ENCODE data around the gene NLGN1.

The NLGN1 gene

DNA sequence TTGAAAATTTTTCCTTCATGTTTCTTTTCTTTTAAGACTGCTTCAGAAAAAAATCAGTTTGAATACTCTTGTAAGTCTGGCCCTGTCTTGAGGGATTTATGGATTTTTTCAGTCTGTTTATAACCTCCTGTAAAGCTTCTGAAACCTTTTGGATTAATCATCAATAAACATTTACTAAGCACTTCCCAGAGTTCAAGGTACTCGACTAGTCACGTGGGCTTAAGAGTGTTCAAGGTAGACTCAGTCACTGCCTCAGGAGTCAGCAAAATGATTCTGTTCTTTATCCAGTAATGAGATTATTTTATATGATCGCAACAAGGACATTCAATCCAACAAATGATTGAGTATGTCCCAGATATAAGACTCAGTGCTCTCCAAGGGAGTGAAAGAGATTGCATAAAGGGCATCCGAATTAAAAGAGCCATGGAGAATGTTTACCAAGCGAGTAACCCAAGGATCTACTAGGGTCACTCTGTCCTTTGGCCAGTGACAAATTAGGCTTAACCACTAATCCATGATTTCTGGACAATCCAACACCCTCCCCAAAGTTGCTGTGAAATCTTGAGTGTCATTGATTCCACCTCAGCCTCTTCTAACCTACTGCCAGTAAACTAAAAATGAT lies 735.0 kb downstream of the NLGN1 start:
- no peak for DNase-seq (ENCODE audit: low read depth in 2 of 3, low spot score in 2 of 3)

DNA sequence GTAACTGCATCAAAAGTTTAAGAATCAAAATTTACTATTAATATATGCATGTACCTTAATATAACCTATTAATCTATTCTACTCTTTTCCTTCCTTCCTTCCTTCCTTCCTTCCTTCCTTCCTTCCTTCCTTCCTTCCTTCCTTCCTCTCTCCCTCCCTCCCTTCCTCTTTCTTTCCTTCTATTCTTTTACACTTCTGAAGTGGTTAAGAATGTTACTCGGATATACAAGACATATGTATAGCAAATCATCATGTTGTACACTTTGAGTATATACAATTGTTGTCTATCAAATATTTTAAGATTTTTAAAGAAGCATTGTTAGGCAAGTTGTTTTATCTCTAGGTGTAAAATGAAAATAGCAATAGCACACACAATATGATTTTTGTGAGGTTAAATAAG lies 748.5 kb downstream of the NLGN1 start:
- DNase-seq (ENCODE audit: low read depth in 2 of 3, low spot score in 2 of 3), result no peak

DNA sequence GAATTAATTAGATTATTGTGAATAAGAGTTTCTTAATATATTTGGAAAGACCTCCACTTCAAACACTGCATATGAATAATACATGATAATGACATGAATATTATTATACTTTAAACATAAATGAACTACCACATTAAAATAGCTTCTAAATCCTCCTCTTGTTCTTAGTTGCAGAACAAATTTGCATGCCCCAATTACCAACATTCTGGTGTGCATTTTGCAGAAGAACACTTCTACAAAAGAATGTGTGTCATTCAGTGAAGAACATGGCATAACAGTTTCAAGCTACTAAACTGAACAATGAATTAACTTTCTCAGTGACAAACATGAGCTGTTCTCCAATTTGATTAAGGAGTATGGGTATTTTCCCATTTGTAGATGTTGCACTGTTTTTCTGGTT lies 750.3 kb downstream of the NLGN1 start:
- DNase-seq (ENCODE audit: low read depth in 2 of 3, low spot score in 2 of 3), result no peak

DNA sequence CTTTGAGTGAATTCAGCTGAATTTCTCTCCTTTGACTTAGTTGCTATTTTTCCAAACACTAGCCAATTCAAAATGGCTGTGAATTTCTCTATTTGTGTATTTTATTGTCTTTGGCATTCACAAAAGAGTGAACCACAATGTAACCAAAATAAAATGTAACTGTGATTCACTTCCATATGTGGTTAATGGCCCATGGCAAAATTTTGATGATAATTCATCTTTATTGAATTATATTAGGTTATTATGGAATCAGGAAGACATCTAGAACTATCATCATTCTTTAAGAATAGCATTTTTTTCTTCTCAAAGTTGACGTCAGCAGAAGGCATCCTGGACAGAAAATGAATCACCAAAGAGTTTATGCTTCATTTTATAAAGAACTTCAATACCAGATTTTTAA lies 756.3 kb downstream of the NLGN1 start:
- no peak for DNase-seq (ENCODE audit: low read depth in 2 of 3, low spot score in 2 of 3)

DNA sequence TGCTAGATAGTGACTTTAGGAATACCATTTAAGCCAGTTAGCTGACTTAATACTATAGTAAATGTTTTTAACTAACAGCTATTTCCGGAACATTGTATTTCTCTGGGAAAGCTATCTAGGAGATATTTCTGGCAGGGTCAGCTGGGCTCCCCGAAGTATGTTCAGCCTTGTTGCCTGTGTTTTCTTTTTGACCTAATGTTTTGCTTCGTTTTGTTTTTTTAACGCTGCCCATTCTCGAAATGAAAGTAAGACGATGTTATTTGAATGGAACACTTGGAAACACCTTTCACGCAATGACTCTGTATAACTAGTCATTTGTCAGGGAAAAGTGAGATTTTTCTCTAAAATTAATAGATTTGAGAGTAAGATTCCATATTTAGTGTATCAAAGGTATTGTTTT lies 758.7 kb downstream of the NLGN1 start:
- DNase-seq (ENCODE audit: low read depth in 2 of 3, low spot score in 2 of 3), result no peak

DNA sequence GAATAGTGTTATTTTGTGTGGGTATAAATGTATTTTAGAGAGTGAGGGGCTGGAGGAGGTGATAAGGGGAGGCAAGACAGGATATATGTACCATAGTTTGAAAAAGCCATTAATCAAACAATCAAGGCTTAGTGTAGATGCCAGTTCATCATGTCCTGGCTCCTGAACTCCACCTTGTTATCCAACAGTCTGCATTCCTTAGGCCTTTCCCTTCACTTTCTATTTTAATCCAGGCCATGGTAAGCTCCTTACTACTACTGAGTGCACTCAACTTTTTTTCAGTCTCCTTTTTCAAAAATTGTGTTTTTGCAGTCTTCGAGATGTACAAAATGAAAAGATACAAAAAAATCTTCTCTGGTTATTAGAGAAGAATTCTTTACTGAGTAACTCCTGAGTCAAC lies 761.1 kb downstream of the NLGN1 start:
- no peak for DNase-seq (ENCODE audit: low read depth in 2 of 3, low spot score in 2 of 3)

DNA sequence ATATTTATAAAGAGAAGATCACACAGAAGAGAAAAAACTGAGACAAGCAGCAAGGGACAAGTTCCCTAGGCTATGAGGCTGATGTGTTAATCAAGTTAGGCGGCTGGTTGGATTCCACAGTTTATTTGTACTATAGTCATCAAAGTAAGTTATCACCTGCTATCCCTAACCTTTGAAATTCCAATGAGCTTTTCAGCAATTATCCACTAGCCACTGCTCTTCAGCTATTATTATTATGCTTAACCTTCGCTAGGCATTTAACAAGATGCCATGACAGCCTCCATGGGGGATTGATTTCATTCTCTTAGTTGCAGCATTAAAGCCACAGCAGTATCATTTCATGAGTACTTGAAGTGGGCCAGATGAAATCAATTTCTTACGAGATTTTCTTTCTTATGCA lies 762.1 kb downstream of the NLGN1 start:
- DNase-seq (ENCODE audit: low read depth in 2 of 3, low spot score in 2 of 3), result no peak

DNA sequence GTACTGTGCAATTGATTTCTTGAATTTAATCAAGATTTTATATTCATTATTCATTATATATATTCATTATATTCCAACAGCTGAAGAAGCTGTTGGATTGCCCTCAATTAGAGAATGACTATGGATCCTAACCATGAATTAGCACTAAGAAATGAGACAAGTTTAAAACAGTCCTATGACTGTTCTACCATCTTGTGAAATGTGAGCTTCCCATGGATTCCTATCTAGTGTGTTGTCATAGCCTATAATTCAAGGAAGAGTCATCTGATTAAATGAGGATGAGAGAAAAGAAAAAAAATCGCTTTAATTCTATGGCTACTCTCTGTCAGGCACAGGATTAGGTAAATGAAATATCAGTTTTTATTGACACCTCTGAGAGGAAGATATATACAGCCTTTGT lies 765.0 kb downstream of the NLGN1 start:
- no peak for DNase-seq (ENCODE audit: low read depth in 2 of 3, low spot score in 2 of 3)

DNA sequence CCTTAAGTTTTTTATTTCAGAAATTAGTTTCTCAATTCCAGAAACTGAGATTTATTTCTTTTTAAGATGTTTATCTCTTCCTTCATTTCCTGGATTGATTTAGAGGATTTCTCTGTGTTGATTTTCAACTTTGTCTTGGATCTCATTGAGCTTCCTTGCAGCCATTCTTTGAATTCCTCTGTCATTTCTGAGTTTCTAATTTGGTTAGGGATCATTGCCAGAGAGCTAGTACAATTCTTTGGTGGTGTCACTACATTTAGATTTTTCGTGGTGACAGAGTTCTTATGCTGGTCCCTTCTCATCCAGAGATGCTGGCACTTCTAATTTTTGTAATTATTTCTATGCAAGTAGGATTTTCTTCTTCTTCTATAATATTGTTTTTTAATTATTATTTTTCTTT lies 770.5 kb downstream of the NLGN1 start:
- no peak for DNase-seq (ENCODE audit: low read depth in 2 of 3, low spot score in 2 of 3)

DNA sequence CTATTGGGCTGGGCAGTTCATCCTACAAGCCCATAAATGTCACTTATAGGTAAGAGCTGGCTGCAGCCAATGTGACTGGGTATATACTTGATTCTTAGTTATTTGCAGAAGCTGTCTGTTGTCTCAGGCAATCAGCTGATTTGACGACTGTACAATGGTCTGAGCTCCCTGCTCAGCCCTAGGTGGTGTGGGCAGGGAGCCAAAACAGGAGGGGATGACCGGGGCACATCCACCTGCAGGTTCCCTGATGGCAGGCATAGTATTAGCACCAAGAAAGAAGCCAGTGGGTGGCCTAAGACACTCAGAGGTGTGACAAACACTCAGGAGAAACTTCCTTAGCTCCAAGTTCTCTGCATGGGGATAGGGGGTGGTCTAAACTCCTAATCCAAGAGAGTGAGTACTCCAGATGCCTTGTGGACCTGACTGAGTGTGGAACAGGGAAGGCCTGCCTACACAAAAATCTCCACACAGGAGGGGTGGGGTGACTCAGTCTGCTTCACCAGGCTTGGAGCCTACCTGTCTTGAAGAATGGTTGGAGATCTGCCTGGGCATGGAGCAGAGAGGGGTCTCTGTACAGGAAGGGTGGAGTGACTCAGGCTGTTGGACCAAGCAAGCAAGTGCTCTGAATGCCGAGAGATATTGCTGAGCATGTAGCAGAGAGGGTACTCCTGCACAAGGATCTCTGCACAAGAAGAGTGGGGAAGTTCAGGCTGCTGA lies 771.2 kb downstream of the NLGN1 start:
- DNase-seq (ENCODE audit: low read depth in 2 of 3, low spot score in 2 of 3), result no peak

DNA sequence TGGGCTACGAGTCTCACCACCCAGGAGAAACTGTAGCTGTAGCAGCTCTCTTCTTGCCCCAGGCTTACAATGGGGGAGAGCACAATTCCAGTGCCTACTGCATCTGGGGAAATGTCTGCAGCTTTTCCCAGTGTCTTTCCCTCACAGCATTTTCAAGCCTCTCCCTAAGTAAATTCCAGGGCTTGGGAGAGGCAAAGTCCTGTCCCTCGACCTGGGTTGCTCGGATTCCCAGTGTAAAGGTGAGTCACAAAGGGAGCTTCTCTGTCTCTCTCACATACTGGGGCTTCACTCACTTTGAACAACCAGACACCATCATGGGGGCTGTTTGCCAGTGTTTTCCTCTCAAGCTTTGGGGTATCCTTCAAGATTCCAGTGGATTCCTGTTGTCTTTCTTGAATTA lies 772.2 kb downstream of the NLGN1 start:
- DNase-seq (ENCODE audit: low read depth in 2 of 3, low spot score in 2 of 3), result no peak

DNA sequence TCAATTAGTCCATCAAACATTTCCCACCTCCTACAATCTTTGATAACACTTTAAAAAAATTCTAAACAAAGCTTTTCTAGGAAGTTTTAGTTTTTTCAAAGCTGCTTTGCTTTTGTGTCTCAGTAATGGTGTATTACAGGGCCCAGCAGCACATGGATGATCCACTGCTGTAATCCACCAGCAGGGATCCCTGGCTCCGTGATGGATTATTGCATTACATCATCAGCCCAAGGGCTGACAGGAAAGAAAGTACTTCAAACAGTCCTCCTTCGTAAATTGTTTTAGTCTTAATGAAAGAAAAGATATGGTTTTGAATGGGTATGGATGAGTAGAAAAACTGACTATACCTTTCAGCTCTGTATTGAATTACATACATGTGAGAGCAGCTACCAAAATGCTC lies 772.7 kb downstream of the NLGN1 start:
- DNase-seq (ENCODE audit: low read depth in 2 of 3, low spot score in 2 of 3), result no peak

DNA sequence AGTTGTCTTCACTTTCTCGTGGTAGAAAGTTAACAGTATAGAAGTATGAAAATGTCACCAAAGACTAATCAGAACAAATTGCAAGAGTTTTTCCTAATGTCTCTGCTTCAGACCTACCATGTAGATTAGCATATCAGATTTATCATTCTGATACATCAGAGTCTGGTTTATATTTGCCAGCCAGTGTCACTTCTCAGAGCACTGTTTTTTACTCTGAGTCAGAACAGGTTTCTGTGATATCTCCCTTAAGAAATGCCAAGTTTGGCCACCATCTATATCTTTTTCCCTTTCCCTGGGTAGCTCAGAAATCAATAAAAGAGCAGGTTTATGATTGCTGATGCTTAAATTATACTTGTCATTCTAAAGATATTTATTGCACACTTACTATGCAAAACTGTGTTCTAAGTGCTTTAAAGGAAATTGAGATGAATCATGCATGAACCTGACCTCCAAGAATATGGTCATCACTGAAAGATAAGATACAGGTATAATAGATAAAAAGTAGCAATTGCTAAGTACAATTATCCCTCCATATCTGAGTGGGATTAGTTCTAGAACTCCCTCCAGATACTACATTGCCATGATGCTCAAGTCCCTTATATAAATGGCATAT lies 788.9 kb downstream of the NLGN1 start:
- no peak for DNase-seq (ENCODE audit: low read depth in 2 of 3, low spot score in 2 of 3)

DNA sequence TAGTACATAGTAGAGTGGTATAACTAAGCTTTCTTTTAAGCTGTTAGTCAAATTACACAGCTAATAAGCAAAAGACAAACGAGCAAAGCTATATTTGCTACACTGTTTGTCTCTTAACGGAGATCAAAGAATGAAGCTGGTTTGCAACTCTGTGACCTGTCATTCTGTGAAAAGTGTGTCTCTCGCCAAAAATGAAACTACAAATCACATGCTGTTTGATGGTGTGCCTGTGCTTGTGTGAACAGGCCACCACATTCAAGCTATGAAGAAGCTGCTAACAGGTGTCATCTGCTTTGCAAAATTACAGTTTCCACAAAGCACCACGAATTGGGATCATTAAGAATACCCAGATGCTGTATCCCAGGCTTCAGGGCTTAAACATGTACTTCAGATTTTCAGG lies 793.8 kb downstream of the NLGN1 start:
- DNase-seq (ENCODE audit: low read depth in 2 of 3, low spot score in 2 of 3), result no peak

DNA sequence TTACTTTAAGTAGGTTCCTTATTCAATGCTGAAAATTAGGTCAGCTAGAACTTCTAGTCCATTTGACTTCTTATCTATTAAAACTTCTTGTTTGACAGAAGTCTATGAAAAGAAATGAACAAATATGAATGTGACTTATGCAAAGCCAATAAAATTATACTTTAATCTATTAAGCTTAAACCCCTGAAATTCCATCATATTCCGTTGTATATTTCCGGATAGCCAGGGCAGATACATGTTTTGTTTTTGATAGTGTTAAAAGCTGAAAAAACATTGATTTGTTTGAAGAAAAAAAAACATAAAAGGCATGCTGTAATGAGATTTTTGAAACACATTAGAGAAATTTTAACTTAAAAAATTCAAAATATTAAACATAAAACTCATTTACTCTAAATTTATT lies 794.4 kb downstream of the NLGN1 start:
- DNase-seq (ENCODE audit: low read depth in 2 of 3, low spot score in 2 of 3), result no peak

DNA sequence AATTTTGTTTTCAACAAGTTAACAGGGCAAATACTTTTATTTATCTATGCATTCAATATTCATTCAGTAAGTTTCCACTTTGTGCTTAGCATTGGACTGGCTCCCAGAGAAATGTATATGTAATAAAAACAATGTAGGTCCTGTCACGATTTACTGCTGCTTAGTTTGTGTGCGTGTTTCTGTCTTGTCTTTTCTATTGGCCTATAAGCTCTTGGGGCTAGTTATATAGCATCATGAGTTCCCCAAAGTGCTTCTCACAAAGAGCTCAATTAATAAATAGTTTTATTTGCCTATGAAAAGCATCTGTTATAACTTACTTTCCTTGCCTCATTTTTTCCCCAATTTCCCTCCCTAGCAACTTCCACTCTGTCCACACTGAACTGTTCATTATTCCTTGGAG lies 794.9 kb downstream of the NLGN1 start:
- no peak for DNase-seq (ENCODE audit: low read depth in 2 of 3, low spot score in 2 of 3)

DNA sequence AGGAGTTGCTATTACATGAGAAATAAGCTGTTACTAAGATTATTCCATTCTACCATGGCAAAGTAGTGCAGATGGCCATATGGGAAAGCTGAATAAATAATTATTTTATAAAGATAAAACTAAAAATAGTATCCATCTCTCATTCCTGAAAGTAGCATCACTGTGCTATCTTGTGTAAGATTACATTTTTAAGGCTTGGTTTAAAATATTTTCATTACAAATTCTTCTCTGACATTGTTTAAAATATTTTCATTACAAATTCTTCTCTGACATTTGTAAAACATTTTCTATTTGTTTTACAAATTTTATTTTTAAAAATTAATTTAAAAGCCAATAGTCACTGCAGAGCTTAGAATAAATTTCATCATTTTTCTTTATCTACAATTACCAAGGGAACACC lies 796.1 kb downstream of the NLGN1 start:
- DNase-seq (ENCODE audit: low read depth in 2 of 3, low spot score in 2 of 3), result no peak

DNA sequence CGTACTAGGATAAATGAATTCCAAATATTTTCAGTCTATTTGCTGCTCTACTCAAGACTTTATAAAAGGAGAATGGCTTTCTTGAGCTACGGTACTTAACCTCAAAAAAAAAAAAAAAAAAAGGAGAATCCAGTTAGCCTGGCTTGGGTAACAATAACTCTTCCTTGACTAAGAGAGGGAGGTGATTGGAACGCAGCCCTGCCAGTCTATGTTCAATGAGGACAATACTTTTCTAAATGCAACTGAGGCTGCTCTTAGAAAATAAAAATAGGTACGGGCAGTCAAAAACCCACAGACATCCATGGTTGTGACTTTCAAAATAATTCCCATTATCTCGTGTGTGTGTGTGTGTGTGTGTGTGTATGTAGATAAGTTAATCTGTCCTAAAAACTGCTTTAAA lies 799.9 kb downstream of the NLGN1 start:
- no peak for DNase-seq (ENCODE audit: low read depth in 2 of 3, low spot score in 2 of 3)

DNA sequence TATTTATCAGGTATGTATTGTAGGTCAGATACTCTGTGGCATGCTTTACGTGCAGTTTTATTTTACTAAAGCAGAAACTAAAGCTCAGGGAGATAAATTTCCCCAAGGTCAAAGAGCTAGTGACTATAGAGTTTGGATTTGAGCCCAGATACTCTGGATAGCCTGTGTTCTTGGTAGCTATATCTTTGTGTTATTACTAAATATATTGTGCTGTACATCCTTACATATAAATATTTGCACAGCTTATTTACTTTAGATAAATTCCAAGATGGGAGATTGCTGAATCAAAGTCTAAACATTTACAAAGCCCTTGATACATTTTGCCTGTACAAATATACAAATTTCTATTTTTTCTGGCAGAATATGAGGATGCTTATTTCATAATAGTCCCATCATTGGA lies 800.7 kb downstream of the NLGN1 start:
- DNase-seq (ENCODE audit: low read depth in 2 of 3, low spot score in 2 of 3), result no peak

DNA sequence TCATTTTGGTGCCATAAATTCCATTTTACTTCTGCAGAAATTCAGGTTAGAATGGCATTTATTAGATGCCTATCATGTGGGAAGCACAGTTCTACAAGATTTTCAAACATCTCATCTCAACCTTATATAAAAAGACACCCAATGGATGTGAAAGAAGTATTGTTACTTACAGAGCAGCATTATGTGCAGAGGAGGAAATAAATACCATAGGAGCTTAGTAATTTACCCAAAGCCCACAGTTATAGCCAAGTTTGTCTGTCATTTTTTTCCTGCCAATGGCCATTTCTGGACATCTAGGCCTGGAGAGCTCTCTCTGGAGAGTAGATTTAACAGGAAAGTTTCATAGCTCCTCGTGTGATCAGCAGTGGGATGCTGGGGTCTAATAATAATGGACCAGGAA lies 802.2 kb downstream of the NLGN1 start:
- no peak for DNase-seq (ENCODE audit: low read depth in 2 of 3, low spot score in 2 of 3)

DNA sequence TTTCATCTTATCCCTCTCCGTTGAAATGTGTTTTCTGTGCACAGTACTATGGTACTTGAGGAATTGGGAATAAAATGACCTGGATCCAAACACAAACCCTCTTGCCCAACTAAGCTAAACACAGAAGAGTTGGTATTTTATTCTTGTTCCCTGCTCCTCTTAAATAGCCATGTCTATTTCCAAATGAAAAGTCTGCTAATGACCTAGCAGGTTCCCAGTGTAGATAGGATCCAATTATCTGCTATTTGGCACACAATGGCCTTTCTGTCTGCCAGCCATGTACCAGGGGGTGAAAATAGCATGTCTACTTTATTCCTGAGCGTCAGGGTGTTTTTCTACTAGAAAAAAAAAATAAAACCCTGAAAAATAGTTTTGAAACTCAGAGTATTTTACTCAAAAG lies 804.6 kb downstream of the NLGN1 start:
- DNase-seq (ENCODE audit: low read depth in 2 of 3, low spot score in 2 of 3), result no peak

DNA sequence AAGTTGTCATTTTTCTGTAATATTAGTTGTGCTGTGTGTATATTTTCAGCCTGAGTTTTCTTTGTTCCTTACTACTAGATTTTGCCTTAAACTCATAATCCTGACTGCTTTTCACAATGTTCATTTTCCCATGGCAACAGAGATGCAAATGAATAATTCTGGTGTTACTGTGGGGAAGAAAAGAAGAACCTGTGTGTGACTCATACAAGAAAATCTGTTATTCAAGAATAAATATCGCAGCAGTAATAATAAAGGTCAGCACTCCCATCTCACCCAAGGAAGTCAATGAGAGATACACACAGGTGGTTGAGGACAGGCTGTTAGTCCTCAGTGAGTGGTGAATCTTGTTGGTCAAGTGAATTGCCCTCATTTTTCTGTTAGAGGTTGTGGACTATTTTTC lies 805.0 kb downstream of the NLGN1 start:
- no peak for DNase-seq (ENCODE audit: low read depth in 2 of 3, low spot score in 2 of 3)

DNA sequence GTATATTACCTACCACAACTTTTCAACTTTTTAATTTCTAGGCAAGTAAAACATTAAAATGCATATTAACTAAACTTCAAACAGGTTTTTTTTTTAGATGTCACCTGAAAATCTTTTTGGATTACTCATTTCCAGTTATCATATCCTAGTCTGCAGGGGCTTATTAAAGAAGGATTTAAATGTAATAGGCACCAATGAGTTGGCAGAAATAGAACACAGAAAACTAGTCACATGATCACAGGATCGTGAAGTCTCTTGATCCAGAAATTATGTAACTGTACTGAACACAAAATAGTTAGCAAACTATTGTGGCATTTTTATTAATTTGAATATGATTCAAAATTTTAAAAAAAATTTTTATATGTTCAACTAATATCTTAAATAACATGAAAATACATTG lies 807.2 kb downstream of the NLGN1 start:
- no peak for DNase-seq (ENCODE audit: low read depth in 2 of 3, low spot score in 2 of 3)

Measured in activated CD8-positive, alpha-beta memory T cell treated with anti-CD3 and anti-CD28 coated beads for 48 hours (primary cell).